Esophagus squamous epithelium (tissue), 5 donors: ENCODE results near the gene RHBDD1. TPM values are rescaled to one million over a fixed set of nuclear protein-coding genes. Genes with fewer than 3 reads are reported as not detected.

Experiments used
- DNase-seq: peaks from one replicate; lab custom pipeline; 2025; lab: John Stamatoyannopoulos, UW
- H3K27ac ChIP-seq, 4 donors: fragments of 200-600 bp; sonication (generic); one replicate each; pipeline ENCODE4 v1.5.1; 2016 to 2019; ENCODE audit warnings: mild to moderate bottlenecking in 1 of 4
- H3K27me3 ChIP-seq, 4 donors: fragments of 200-600 bp; sonication (generic); 1 replicate in 3 of 4; 2 replicates in 1 of 4; pipeline versions ENCODE4 v1.5.1 to v1.6.0; 2017 to 2021; ENCODE audit warnings: antibody characterized with exemption in 1 of 4
- H3K36me3 ChIP-seq, 3 donors: fragments of 200-600 bp; sonication (generic); one replicate each; pipeline ENCODE4 v1.5.1; 2016 to 2019
- H3K4me1 ChIP-seq, 3 donors: fragments of 200-600 bp; sonication (generic); one replicate each; pipeline ENCODE4 v1.5.1; 2017 to 2019
- H3K4me3 ChIP-seq, 4 donors: fragments of 200-600 bp; sonication (generic); 1 replicate in 3 of 4; 2 replicates in 1 of 4; pipeline ENCODE4 v1.5.1; 2016 to 2019; ENCODE audit warnings: mild to moderate bottlenecking in 2 of 4, moderate library complexity in 1 of 4
- H3K9me3 ChIP-seq, 3 donors: fragments of 200-600 bp; sonication (generic); one replicate each; pipeline ENCODE4 v1.5.1; 2016 to 2019
- POLR2A ChIP-seq, 4 donors: fragments of 450-650 bp; IDR thresholded peaks; one replicate each; pipeline ENCODE4 v1.6.1; 2017; ENCODE audit warnings: antibody characterized with exemption in 4 of 4, mild to moderate bottlenecking in 4 of 4, moderate library complexity in 3 of 4
- WGBS, 2 donors: methylation state at CpG; one replicate each; pipeline ENCODE4 v1.1.5; 2018; 5-methylcytosine and 5-hydroxymethylcytosine counted together
- intact Hi-C: fragments of 100-400 bp; cut with DNase I; formaldehyde crosslinking; loops from one replicate; pipeline ENCODE4 v1.15.0; 2022
- total RNA-seq, 4 donors: library from RNA; depleted of rRNA; stranded (reverse); fragments of >200 nt; gene quantifications; one replicate each; pipeline ENCODE4 v1.1.0, GENCODE V29; 2016
- TF ChIP-seq, protein P1 (sequence below), 6 experiments: fragments of 450-650 bp in 4 of 6; fragments of 200-600 bp in 2 of 6; sonication (generic) in 2 of 6; IDR thresholded peaks; one replicate each; pipeline ENCODE4 v1.5.1; 2016 to 2019; ENCODE audit warnings: antibody characterized with exemption in 6 of 6, mild to moderate bottlenecking in 4 of 6, moderate library complexity in 4 of 6
- donor health status: DM: yes; HTN: yes; CAD: no.

RHBDD1 gene
- total RNA-seq, 4 donors from 2014 or later, result 6.8 to 14.4 (median 10.3) TPM

DNA sequence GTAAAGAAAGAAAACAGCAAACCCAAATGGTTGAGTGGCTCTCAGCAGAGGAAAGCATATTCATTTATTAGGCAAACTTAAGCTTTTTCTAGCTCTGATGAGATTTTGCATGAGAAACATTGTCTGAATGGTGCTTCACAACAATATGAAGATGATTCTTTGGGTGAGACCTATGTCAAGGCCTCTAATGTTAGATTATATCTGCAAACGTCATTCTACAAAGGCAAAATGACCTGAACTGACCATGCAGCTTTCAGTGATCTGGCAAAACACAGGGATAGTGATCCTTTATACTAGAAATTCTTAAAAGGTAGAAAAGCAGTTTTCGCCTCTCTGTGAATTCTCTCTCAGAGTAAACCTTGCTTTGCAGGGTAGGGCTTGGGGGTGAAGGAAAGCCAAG, 11.7 kb downstream of the RHBDD1 start:
- H3K9me3 ChIP-seq, result no peaks in the 10 kb centered on the region
- TF ChIP-seq POLR2A (IDR thresholded peaks at IDR 0.05), result no peak
- TF ChIP-seq, protein P1, sequence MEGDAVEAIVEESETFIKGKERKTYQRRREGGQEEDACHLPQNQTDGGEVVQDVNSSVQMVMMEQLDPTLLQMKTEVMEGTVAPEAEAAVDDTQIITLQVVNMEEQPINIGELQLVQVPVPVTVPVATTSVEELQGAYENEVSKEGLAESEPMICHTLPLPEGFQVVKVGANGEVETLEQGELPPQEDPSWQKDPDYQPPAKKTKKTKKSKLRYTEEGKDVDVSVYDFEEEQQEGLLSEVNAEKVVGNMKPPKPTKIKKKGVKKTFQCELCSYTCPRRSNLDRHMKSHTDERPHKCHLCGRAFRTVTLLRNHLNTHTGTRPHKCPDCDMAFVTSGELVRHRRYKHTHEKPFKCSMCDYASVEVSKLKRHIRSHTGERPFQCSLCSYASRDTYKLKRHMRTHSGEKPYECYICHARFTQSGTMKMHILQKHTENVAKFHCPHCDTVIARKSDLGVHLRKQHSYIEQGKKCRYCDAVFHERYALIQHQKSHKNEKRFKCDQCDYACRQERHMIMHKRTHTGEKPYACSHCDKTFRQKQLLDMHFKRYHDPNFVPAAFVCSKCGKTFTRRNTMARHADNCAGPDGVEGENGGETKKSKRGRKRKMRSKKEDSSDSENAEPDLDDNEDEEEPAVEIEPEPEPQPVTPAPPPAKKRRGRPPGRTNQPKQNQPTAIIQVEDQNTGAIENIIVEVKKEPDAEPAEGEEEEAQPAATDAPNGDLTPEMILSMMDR (IDR thresholded peaks at IDR 0.05), result no peak
- H3K4me1 ChIP-seq, result no peaks in the 10 kb centered on the region
- H3K4me3 ChIP-seq, result no peak overlapping the region
- H3K27ac ChIP-seq, result no peak overlapping the region
- H3K36me3 ChIP-seq, result peaks cover 0 to 4% (median 0%) of the 10 kb centered on the region in 3 donors
- 78 to 98% methylated on average over 2 of the region's 2 CpGs for WGBS, 2 donors
- H3K27me3 ChIP-seq, result no peaks in the 10 kb centered on the region
- intact Hi-C loops, result no loop called here
- DNase-seq, result no peak

GRCh38 chr2:226849349-226849748, 13.5 kb downstream of the RHBDD1 start:
- Histone ChIP-seq H3K27me3 (no peaks in the 10 kb centered on the region), H3K27ac (no peak overlapping the region), H3K9me3 (no peaks in the 10 kb centered on the region), H3K36me3 (peaks cover 0 to 4% (median 0%) of the 10 kb centered on the region in 3 donors), H3K4me3 (no peak overlapping the region), H3K4me1 (no peaks in the 10 kb centered on the region)
- TF ChIP-seq, protein P1 (IDR thresholded peaks at IDR 0.05), result no peak
- TF ChIP-seq POLR2A (IDR thresholded peaks at IDR 0.05), result no peak
- 76 to 84% methylated on average over 2 of the region's 2 CpGs for WGBS, 2 donors
- no peak for DNase-seq
- intact Hi-C loops, result no loop called here

- Histone ChIP-seq H3K27ac (no peak overlapping the region), H3K36me3 (peaks cover 0 to 4% (median 0%) of the 10 kb centered on the region in 3 donors), H3K9me3 (no peaks in the 10 kb centered on the region), H3K4me1 (no peaks in the 10 kb centered on the region), H3K27me3 (no peaks in the 10 kb centered on the region), H3K4me3 (no peak overlapping the region)
- whole genome bisulfite sequencing, 2 donors, result 93 to 99% methylated on average over 5 of the region's 5 CpGs
- TF ChIP-seq, protein P1 (IDR thresholded peaks at IDR 0.05), result no peak
- intact Hi-C loops, result no loop called here
- DNase-seq, result no peak
Observed at GRCh38 chr2:226850024-226850423, 14.2 kb downstream of the RHBDD1 start.

DNA sequence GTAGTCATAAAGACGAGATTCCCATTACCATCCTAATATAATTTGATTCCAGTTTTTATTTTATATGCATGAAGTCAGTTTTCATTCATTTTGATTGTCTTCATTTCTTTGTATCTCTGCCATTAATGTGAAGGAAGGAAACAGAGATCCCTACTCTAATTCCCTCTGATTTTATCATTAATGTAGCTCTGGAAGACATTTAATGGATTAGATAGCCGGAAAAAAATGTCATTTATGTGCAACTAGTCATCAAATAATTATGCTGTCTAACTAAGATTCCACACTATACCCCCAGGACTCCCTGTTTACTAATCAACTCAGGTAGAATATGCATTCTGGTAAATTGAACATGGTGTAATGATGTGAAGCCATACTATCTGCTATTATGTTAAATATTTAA, 19.9 kb downstream of the RHBDD1 start:
- no peak for DNase-seq
- Histone ChIP-seq H3K27ac (no peak overlapping the region), H3K27me3 (no peaks in the 10 kb centered on the region), H3K36me3 (no peaks in the 10 kb centered on the region), H3K9me3 (no peaks in the 10 kb centered on the region), H3K4me3 (no peak overlapping the region), H3K4me1 (no peaks in the 10 kb centered on the region)
- 91 to 98% methylated on average over 2 of the region's 2 CpGs for WGBS, 2 donors
- intact Hi-C loops, result no loop called here
- TF ChIP-seq POLR2A (IDR thresholded peaks at IDR 0.05), result no peak
- TF ChIP-seq, protein P1 (IDR thresholded peaks at IDR 0.05), result no peak

GRCh38 chr2:226860087-226860486, 24.2 kb downstream of the RHBDD1 start:
- no peak overlapping the region for H3K27ac ChIP-seq
- no peak overlapping the region for H3K4me3 ChIP-seq
- no peak for TF ChIP-seq POLR2A (IDR thresholded peaks at IDR 0.05)
- TF ChIP-seq, protein P1 (IDR thresholded peaks at IDR 0.05), result no peak
- intact Hi-C loops, result no loop called here
- no peak for DNase-seq
- H3K36me3 ChIP-seq, result peaks cover 0 to 8% (median 0%) of the 10 kb centered on the region in 3 donors
- H3K9me3 ChIP-seq, result no peaks in the 10 kb centered on the region
- no peaks in the 10 kb centered on the region for H3K27me3 ChIP-seq
- H3K4me1 ChIP-seq, result no peaks in the 10 kb centered on the region
